HG03060 (cell line): ENCODE data around the gene GASK1A.

Experiments used
- ATAC-seq: cut with Tn5 transposase; IDR thresholded peaks from one replicate; pipeline ENCODE4 v1.9.1; 2021; ENCODE audit warnings: low read depth, moderate number of reproducible peaks; ENCODE audit not compliant: unreplicated experiment

GASK1A gene

DNA sequence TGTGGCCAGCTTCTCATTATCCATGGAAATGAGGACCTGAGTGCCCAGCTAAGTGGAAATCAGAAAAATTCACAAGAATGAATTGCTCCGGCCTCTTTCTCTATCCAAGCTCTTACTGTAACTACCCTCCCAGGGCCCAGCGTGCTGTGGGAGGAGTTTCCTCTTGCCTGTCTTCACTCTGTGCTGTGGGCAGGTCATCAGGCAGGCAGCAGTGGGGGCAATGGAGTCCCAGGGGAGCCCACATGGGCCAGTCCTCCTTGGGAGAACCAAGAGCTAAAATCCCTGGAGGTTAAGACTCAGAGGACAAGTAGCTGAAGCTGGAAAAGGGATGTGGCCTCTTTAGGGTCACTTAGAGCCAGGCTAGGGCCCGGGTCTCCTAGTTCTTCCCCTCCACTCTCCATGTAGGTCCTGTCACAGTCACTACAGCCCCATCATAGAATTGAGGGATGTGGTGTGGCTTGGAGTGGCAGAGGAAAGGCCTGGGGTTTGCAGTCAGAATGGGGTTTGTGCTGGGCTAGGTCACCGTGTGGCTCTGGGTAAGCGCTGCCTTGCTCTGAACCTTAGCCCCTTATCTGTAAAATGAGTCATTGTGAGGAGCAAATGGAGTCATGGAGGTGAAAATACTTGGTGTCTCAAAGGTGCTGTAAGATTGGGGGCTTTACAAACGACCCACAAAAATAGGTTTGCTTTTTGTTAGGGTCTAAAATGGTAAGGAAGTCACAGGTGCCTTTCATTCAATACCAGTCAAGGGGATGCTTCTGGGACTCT lies 3.7 kb downstream of the GASK1A start:
- no peak for ATAC-seq

DNA sequence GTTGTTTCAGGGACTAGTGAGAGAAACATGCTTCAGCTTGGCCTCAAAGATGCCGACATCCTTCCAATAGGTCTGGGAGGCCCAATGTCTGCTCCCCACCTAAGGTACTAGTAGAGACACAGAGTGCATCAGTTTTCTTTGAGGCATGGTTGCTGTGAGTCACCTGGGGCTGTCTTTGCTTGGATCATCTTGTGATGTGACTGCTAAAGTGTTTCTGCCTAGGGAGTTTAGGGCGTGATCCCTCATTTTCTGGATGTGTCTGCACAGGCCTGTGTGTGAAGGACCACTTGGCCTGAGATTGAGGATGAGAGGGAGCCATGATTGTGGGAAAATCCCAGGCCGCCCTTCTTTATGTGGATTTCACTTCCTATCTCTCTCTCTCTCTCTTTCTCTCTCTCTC lies 4.8 kb downstream of the GASK1A start:
- no peak for ATAC-seq

DNA sequence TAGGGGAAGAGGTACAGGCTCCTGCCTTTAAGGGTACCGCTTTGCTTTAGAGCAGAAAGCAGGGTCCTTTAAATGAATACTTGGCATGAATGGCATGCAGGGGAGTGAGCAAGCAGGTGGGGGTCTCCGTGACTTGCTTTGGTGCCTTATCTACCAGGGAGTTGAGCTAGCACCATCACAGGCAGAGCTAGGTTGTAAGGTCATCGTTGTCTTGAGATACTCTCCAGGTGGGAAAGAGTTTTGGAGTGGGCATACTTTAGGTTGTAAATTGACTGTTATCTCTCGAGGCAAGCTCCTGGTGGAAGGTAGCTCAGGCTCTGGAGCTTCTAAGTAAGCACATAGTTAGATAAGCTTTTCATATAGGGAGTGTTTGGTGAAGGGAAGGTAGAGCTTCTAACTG lies 5.6 kb downstream of the GASK1A start:
- no peak for ATAC-seq

DNA sequence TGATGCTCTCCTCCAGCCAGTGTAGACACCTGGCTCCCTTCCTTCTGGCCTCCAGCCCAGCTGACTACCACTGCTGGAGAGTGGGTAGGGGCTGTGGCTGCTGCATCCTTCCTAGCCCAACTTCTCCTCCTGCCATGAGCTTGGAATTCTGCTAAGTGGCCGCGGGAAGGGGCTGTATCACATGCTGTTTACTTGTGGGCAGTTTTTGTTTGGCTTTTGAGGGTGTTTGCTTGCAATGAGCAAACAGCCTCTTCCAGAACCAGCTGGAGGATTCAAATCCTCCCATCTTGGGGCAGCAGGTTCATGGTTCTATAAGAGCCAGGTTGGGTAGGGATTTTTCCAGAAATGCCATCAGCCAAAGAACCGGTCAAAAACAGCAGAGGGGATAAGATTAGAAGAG lies 9.0 kb downstream of the GASK1A start:
- no peak for ATAC-seq

DNA sequence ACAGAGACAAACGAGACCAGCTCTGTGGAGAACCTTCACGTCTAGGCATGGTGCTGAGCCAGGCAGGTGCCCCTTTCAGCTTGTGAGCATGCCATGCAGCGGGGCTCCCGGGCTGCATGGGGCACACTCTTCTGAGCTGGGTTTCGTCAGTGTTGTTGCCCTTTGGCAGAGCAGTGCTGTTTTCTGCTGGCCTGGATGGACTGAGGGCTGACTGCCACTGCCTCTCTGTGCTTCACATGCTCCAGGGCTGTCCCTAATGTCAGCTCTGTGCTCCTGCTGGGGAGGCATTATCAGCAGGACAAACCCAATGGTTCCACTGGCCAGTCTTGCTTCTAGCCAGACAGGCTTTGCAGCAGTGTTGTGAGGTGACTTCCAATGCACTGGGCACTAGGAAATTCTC lies 9.5 kb downstream of the GASK1A start:
- ATAC-seq: no peak

DNA sequence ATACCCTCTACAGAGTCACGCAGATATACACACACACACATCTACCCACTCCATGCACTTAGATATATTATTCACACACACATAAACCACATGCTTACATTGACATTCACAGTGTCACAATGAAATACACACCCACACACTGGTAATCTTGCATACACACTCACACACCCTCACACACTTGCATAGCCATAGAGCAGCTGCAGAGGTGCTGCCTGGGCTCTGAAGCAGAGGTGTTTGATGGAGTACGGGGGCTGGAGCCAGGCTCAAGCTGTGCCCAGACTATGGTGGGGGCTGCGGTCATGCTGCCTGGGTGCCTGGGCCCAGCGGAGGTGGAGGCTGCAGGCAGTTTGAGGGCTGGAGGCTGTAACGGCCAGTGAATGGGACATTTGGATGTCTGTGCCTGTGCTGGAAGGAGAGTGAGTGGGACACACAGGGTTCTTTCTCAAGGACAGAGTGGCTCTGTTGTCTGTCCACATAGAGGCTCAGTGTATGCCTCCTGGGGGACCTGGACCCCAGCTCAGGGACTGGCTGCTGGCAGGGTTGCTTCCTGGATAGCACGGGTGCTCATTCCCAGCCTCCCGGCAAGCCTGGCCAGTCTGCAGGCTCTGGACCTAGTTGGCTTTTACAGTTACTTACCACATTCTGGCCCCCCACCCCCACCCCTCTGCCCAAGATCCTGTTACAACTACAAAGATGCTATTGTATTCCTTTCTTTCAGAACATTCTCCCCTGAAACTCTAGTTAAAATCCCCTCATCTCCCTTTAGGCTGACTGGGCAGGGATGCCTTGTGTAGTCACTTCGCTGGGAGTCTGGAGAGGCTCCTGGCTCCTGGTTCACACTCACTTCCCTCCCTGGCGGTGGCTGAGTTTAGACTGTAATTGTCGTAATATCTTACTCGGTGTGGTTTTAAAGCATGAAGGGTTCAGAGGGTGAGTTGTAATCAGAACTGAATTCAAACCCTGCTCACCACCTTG lies 12.5 kb downstream of the GASK1A start:
- ATAC-seq: no peak

DNA sequence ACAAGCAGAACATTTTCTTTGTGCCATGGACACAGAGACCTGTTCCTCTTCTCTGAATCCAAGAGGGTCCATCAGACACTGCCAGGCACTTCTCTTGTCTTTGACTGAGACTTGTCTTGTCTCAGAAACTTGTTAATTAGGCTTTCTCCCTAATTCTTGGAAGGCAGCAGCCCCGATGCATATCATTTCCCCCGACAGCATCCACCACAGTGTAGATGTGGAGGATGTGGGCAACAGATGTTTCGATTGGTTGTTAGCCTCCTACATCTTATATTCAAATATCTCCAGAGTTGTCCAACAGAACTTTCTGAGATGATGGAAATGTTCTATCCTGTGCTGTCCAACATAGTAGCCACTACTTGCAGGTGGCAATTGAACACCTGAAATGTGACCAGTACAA lies 15.5 kb downstream of the GASK1A start:
- no peak for ATAC-seq

DNA sequence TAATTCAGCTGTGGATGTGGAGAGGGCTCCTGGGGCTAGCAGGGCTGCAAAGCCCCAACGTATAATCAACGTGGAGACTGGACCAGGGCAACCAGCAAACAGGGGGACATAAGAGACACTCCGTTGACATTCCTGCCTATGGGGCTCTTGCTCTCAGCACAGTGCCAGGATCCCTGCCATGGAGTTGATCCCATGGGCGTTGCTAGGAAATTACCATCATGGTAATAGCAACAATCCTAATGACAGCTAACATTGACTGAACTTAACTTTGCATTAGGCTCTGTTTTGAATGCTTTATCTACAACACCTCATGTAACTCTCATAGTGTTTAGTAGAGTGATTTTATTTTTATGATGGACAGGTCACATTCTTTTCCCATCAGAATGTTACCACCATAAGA lies 16.9 kb downstream of the GASK1A start:
- ATAC-seq: no peak

DNA sequence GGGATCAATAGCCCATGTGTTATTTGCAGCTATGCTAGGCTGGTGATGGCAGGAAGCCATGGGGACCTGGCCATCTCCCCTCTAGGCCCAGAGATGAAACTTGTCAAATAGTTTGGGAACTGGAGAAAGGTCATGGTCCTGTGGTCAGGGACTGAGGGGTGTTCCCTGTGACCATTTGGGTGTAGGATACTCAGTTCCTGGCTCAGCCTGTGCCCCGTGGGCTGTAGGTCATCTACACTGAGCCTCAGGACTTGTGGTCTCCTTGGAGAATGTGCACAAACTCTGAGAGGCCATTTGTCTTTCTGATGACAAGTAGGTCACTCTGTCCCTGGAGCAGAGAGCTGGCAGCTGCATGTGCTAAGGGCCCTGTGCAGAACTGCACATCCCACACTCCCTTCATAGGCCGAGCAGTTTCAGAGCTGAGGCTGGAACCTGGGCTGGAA lies 17.5 kb downstream of the GASK1A start:
- no peak for ATAC-seq

DNA sequence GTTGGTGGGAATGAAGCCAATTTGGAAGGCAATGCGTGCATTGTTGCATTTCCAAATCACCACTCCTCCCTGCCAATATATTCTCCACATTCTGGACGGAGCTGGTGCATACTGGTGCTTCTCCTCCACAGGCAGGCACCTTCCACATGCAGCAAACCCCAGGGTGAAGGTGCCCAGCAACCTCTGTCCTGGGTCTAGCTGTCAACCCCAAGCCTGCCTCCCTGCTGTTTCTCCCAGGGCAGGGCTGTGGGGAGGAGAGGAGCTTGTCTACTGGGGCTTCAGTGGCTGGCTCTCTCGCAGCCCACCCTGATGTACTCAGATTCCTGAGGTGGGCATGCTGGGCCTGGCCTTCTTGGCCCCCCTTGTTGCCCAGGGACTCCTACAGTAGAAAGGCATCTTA lies 20.1 kb downstream of the GASK1A start:
- ATAC-seq: no peak

DNA sequence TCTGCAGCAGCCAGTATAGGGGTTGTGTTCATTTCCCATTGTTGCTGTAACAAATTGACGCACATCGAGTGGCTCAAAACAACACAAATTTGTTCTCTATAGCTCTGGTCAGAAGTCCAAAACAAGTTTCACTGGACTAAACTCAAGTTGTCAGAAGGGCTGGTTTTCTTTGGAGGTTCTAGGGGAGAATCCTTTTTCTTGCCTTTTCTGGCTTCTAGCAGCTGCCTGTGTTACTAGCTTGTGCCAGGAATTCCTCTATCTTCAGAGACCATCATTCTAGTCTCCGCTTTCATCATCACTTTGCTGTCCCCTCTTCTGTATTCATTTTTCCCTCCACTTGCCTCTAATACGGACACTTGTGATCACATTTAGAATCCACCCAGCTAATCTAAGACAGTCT lies 20.5 kb downstream of the GASK1A start:
- no peak for ATAC-seq

DNA sequence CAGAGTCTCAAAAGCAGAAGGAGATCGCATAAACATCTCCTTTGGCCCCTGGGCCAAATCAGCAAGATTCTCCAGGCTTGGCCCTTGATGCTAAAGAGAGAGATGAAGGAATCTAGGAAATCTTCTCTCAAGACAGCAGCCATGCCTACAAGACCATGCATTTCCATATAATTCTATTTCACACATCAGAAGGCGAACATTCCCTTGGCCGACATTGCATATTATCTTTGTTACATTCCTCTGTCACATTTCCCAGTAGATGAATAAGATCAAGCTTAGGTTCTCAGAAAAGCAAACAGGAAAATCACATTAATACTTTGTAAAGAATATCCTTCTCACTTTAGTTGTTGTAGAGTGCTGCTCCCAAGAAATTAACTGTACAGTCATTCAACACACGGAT lies 21.3 kb downstream of the GASK1A start:
- no peak for ATAC-seq

DNA sequence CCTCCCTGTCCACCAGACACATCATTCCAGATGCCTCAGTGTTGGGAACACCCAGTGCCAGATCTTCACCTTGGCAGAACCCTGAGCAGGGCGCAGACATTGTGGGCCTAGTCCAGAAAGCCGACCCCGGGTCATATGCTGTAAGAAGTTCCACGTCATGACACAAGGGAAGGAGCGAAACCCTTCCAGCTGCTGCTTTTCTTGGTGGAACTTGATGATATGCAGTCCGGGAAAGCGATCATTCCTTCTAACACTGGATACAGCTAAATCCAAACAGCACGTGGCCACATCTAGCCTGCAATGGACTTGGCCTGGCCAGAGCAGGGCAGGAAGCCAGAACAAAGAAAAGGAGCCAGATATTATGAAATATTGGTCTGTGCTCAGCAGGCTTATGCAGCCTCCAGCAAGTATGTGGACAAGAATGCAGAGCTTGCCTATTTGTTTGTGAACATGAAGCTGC lies 22.0 kb downstream of the GASK1A start:
- ATAC-seq: no peak

DNA sequence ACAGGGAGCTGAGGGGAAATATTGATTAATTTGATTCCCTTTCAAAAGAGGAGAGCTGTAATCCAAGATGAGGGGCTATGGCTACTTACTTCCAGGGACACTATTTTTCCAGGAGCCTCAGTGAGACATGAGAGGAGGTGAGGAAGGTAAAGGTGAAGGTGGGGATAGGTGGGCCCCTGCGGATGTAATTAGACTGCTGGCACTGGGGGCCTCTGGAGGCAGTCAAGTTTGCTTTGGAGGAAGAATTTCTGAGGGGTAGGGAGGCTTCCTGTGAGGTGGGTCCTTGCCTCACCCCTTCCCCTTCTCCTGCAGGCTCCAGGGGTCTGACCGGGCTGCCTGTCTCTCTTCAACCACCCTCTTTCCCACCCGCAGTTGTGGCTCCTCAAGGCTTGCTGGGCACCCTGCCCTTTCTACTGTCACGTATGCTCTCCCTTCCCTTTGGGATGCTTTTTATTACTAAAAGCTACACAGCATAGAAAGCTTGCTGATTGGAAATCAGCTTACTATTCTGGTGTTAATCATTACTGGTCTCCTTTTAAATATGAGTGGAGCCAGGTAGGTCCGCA lies 22.5 kb downstream of the GASK1A start:
- ATAC-seq: no peak

DNA sequence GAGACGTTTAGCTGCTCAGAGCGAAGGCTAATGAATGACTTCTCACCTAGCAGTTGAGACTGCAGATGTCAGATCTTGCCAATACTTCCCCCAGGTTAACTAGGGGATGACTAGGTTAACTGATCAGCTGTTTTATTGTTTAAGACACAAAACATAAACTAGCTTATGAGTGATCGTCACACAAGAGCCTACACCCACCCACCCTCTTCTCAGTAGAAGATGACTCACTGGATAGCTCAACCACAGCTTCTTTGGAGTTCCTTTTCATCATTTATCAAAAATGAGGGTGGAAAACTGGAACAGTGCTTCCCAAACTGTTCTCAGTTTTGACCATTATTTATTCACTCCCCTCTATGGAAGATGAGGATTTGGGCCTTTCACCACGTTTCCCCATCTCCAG lies 25.2 kb downstream of the GASK1A start:
- ATAC-seq: no peak

DNA sequence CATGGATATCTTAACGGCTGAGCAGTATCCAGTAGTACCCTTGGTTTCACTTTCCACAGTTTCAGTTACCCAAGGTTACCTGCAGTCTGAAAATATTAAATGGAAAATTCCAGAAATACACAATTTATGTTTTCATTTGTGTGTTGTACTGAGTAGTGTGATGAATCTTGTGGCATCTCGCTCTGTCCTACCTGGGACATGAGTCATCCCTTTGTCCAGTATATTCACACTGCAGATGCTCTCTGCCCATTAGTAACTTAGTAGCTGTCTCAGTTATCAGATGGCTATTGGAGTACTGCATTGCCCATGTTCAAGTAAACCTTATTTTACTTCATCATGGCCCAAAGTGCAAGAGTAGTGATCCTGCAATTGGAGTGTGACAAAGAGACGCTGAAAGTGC lies 26.1 kb downstream of the GASK1A start:
- ATAC-seq: no peak

DNA sequence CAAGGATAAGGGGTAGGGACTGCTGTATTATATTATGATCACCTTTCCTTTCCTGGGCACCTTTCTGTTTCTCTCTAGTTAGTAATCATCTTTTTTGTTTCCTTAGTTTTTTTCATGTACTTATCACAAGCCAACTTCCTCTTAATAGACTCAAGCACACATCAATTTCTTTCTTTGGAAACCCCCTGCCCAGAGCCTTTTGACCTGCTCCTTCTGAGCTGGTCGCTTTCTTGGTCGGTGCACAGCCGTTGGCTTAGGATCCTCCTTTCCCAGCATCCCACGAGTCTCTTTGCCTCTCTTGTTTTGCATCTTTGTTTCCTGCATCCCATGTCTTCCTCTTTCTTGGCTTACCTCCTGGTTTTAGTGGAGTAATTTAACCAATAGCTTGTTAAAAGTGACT lies 26.9 kb downstream of the GASK1A start:
- no peak for ATAC-seq

DNA sequence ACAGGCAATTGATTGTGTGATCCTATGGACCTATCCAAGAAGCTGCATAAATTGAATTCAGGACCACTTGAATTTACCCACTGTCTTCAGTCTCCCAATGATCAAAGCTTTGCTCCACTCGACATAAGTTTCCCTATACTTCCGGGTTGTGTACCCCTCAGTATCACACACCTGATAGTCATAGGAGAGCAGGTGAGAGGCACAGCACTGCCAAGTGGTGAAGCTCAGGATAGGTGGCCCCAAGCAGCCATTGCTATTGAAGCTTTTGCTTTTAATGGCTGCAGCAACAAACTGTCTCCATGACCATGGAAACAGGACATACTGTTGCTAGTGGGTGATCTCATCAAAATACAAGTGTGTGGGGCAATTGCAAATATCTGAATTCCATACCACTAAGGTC lies 27.7 kb downstream of the GASK1A start:
- ATAC-seq: no peak

DNA sequence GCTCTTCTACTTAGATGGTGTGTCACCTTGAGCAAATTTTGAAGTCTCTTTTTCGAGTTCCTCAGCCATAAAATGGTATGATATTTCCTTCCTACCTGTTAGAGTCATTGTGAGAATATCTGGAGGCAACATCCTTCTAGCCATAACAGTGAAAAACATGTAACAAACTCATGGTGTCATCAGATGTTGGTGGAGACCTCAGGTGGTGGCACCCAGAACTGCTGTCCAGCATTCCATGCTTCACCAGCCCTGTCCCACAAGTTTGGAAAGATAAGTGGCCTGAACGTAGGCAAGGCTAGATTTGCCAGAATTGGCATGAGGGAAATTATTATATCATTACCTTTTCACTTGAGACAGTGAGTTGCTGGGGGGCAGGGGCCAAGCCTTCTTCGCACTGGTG lies 30.4 kb downstream of the GASK1A start:
- no peak for ATAC-seq

DNA sequence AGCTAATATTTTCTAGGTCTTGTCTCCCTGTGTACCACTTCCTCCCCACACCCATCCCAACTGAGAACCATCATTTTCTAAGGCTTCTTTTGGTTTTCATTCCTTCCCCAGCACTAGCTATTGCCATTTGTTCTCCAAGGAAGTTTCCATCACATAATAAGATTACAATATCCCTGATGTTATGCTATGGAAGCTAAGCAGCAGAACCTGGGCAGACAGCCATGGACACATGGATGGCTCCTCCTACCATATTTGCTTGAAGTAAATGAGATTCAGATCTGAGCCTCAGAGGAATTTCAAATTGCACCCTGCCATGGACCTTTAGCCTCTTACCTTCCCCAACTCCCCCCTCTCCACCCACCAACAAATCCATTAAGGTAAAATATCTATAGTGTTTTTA lies 31.5 kb downstream of the GASK1A start:
- no peak for ATAC-seq

DNA sequence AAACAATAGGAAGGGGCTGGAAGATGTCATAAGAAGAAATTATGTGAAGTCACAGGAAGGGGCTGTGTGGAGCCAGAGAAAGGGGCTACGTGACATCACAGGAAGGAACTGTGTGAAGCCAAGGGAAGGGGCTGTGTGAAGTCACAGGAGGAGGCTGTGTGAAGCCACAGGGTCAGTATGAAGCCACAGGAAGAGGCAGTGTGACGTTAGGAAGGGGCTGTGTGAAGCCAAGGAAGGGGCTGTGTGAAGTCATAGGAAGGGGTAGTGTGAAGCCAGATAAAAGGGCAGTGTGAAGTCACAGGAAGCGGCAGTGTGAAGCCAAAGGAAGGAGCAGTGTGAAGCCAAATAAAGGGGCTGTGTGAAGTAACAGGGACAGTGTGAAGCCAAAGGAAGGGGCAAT lies 32.5 kb downstream of the GASK1A start:
- no peak for ATAC-seq
